ENCODE results near the gene OR2T6.

DNA sequence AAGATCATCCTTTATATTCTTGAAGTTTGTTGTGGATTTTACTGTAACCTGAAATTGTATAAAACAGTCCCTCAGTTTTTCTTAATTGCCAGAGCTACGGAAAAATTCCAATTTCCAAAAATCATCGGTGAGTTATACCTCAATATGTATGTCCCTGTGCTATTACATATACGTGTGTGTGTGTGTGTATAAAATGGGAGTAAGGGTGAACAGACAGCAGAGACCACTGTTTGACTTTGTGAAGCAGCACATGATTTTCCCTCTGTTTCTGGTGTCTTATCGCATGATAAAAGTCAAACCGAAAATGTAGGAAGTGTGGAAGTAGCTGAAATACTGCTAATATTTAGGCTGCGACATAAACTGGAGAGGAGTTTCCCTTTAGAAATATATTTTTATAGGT, 28.5 kb downstream of the OR2T6 start:
- TF ChIP-seq GATA1 (IDR thresholded peaks at IDR 0.05; ENCODE audit: low read depth, low read length) (no peak), POLR2A (IDR thresholded peaks at IDR 0.05; ENCODE audit: low read length) (no peak)
